Endodermal cell (in vitro differentiated cells): ENCODE results near the gene UBE2D2. TPM values are rescaled to one million over a fixed set of nuclear protein-coding genes. Genes with fewer than 3 reads are reported as not detected.

Experiments
- DNase-seq: peaks from one replicate; pipeline ENCODE4 v3.0.0-alpha.2; 2017
- H3K27ac ChIP-seq: 2 replicates; pipeline ENCODE4 v1.5.1; 2013; ENCODE audit warnings: mild to moderate bottlenecking, low read depth, low read length, moderate library complexity
- H3K27me3 ChIP-seq: 2 replicates; pipeline ENCODE4 v1.6.1; 2013; ENCODE audit warnings: mild to moderate bottlenecking, low read length, moderate library complexity; ENCODE audit not compliant: insufficient read depth, control insufficient read depth, poor library complexity, severe bottlenecking
- H3K36me3 ChIP-seq: 2 replicates; pipeline ENCODE4 v1.7.0; 2013; ENCODE audit warnings: mild to moderate bottlenecking, low read length, moderate library complexity; ENCODE audit not compliant: control insufficient read depth, insufficient read depth
- H3K4me1 ChIP-seq: one replicate; pipeline ENCODE4 v1.7.0; 2013; ENCODE audit warnings: low read length; ENCODE audit not compliant: control insufficient read depth, insufficient read depth
- H3K4me3 ChIP-seq: 2 replicates; pipeline ENCODE4 v1.5.1; 2013; ENCODE audit warnings: mild to moderate bottlenecking, low read length, moderate library complexity
- H3K9ac ChIP-seq: 2 replicates; pipeline ENCODE4 v1.6.1; 2013; ENCODE audit warnings: mild to moderate bottlenecking, low read length, moderate library complexity; ENCODE audit not compliant: poor library complexity, severe bottlenecking; ENCODE audit errors: extremely low read depth
- H3K9me3 ChIP-seq: 2 replicates; pipeline ENCODE4 v1.6.1; 2013; ENCODE audit warnings: mild to moderate bottlenecking, low read length, moderate library complexity; ENCODE audit not compliant: control insufficient read depth
- H3K27ac Mint-ChIP-seq: 2 replicates; pipeline ENCODE4 v1.8.0; 2020; ENCODE audit warnings: mixed read lengths
- H3K27me3 Mint-ChIP-seq: 2 replicates; pipeline ENCODE4 v1.8.0; 2021; ENCODE audit warnings: mild to moderate bottlenecking, mixed read lengths; ENCODE audit not compliant: insufficient read depth
- H3K36me3 Mint-ChIP-seq: 2 replicates; pipeline ENCODE4 v1.8.0; 2020; ENCODE audit warnings: low read depth, mixed read lengths
- H3K4me1 Mint-ChIP-seq: 2 replicates; pipeline ENCODE4 v1.8.0; 2020; ENCODE audit warnings: mixed read lengths
- H3K4me3 Mint-ChIP-seq: 2 replicates; pipeline ENCODE4 v1.8.0; 2020; ENCODE audit warnings: mild to moderate bottlenecking, moderate library complexity, mixed read lengths
- H3K9me3 Mint-ChIP-seq: 2 replicates; pipeline ENCODE4 v1.8.0; 2020; ENCODE audit warnings: mild to moderate bottlenecking, mixed read lengths
- WGBS, 2 experiments: methylation state at CpG; one replicate each; pipeline versions ENCODE4 v1.1.5 to v1.1.7; 2013; ENCODE audit warnings: missing lambda C conversion rate in 2 of 2, mixed read lengths in 1 of 2; ENCODE audit not compliant: insufficient coverage in 1 of 2, insufficient read length in 1 of 2; 5-methylcytosine and 5-hydroxymethylcytosine counted together
- total RNA-seq, 2 donors: library from RNA; stranded (reverse); fragmentation: NEBNext Ultra II Directional in 1 of 2; extraction: Animal tissue kit (Norgen Biotek cat#: 25700) in 1 of 2; gene quantifications; 2 replicates in 1 of 2; 3 replicates in 1 of 2; pipeline ENCODE4 v1.2.1, GENCODE V29; 2021
- TF ChIP-seq, protein P1 (sequence below): fragments of 200-600 bp; sonication (generic); conservative IDR thresholded peaks from 2 replicates; pipeline ENCODE4 v1.5.0; 2021; ENCODE audit warnings: antibody characterized with exemption, mild to moderate bottlenecking

UBE2D2 gene
- total RNA-seq, 2 donors from 2014 or later = 172 to 202 TPM

DNA sequence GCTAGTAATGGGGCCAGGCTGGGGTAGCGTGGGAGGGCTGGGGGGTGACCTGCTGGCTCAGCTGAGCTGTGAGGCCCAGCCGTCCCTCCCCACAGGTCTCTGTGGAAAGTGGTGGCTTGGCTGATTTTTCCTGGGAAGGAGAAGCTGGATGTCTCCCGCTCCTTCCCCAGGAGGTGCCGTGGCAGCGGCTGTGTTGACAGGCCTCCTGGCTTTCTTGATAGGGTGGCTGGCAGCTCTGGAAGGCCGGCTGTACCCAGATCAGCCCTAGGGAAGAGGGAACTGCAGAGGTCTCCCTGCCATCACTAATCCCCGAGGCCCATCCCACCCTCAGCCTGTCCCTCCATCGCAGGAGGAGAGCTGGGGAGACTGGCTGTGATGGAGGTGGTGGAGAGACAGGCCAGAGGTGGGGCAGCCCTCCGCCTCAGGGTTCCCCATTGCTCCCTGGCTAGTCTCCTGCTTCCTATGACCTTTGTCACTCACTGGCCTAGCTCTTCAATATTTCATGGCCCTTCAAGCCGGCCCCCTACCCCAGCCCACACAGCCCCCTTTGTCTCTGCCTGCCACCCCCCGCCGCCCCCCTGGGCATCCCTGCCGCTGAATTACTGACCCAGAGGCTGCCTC lies 93.8 kb downstream of the UBE2D2 start:
- no peaks in the 10 kb centered on the region for H3K9me3 Mint-ChIP-seq
- H3K4me3 Mint-ChIP-seq = no peak overlapping the region
- H3K27me3 ChIP-seq = no peaks in the 10 kb centered on the region
- peak overlapping the region; percentile 66 for H3K27ac Mint-ChIP-seq
- H3K4me3 ChIP-seq = no peak overlapping the region
- TF ChIP-seq, protein P1, sequence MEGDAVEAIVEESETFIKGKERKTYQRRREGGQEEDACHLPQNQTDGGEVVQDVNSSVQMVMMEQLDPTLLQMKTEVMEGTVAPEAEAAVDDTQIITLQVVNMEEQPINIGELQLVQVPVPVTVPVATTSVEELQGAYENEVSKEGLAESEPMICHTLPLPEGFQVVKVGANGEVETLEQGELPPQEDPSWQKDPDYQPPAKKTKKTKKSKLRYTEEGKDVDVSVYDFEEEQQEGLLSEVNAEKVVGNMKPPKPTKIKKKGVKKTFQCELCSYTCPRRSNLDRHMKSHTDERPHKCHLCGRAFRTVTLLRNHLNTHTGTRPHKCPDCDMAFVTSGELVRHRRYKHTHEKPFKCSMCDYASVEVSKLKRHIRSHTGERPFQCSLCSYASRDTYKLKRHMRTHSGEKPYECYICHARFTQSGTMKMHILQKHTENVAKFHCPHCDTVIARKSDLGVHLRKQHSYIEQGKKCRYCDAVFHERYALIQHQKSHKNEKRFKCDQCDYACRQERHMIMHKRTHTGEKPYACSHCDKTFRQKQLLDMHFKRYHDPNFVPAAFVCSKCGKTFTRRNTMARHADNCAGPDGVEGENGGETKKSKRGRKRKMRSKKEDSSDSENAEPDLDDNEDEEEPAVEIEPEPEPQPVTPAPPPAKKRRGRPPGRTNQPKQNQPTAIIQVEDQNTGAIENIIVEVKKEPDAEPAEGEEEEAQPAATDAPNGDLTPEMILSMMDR = no peak
- DNase-seq = no peak
- H3K36me3 ChIP-seq = no peaks in the 10 kb centered on the region
- H3K9me3 ChIP-seq = no peaks in the 10 kb centered on the region
- H3K4me1 ChIP-seq = peaks cover 45% of the 10 kb centered on the region
- WGBS, 2 experiments = 61 to 67% methylated on average over 4 to 12 of the region's 13 CpGs
- H3K27ac ChIP-seq = peak overlapping the region; percentile 83
- H3K36me3 Mint-ChIP-seq = peaks cover 4% of the 10 kb centered on the region
- no peak overlapping the region for H3K9ac ChIP-seq
- no peaks in the 10 kb centered on the region for H3K27me3 Mint-ChIP-seq
- peaks cover 61% of the 10 kb centered on the region for H3K4me1 Mint-ChIP-seq

DNA sequence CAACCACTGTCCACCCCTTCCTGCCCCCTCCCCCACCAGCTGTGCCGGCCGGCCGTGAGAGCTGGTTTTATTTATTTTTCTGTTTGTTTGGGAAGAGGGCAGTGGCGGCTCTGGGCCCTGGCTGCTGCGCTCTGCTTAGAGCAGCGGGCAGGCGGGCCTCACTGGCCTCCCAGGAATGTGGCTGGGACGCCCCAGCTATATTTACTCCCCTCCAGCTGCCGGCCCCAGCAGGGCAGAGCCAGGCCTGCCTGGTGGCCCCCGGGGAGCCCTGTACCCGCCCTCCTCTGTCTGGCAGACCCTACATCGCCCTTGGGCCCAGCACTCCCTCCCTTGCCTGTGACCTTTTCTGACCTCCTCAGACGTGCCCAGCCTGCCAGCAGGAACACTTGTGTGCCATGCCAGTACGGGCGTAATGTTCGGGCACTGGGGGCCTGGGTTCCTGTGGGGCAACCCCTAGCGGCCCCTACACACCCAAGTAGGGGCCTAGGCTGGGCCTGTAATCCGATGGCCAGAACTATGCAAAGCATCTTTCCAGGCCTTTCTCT lies 94.7 kb downstream of the UBE2D2 start:
- Histone ChIP-seq H3K9me3 (no peaks in the 10 kb centered on the region), H3K4me1 (peaks cover 49% of the 10 kb centered on the region), H3K4me3 (no peak overlapping the region), H3K27ac (peak overlapping the region; percentile 83), H3K36me3 (no peaks in the 10 kb centered on the region), H3K9ac (no peak overlapping the region), H3K27me3 (no peaks in the 10 kb centered on the region)
- H3K4me3 Mint-ChIP-seq = no peak overlapping the region
- no peak for DNase-seq
- TF ChIP-seq, protein P1 = no peak
- no peak overlapping the region for H3K27ac Mint-ChIP-seq
- peaks cover 64% of the 10 kb centered on the region for H3K4me1 Mint-ChIP-seq
- no peaks in the 10 kb centered on the region for H3K9me3 Mint-ChIP-seq
- no peaks in the 10 kb centered on the region for H3K27me3 Mint-ChIP-seq
- peaks cover 4% of the 10 kb centered on the region for H3K36me3 Mint-ChIP-seq
- 83 to 88% methylated on average over 2 to 15 of the region's 18 CpGs for WGBS, 2 experiments

DNA sequence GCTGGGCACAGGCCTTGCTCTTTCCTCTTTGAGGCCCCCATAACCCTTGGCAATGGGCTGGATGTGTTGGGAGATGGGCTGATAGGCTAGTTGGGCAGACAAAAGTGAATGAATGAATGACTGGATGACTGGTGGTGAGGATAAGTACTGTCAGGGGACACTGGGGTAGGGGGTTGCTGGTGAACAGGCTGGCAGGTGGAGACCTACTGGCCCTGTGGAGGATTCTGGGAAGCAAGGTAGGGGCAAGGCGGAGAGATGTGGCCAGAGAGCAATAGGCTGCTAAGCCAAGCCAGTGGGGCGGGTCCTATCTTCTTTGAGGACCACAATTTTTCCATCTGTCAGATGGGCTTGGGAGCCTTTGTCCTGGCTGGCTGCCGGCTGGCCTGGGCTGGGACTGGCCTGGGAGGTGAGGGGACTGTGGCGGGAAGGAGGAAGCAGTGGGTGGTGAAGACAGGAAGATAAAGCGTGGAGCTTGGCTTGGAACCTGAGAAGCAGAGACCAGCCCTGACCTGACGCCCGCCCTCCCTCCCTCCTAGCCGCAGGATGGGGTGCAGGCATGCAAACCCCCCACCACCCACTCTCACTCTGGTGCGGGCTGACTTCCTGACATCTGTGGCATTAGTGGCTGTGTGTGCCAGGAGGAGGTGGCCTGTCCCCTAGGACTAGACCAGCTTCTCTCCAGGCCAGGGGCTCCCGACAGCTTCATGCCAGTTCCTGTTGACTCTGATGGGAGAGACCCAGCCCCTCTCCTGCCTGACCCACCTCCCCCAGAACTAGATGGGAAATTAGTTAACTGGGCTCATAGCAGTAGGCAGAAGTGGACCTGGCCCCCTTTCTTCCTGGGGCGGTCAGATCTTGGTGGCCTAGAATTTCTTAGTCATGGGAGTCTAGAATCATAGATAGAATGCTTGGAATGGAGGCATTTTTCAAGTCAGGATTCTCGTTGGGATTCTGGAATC lies 96.5 kb downstream of the UBE2D2 start:
- peak overlapping the region; percentile 76 for H3K27ac Mint-ChIP-seq
- Histone ChIP-seq H3K27me3 (no peaks in the 10 kb centered on the region), H3K9me3 (no peaks in the 10 kb centered on the region), H3K36me3 (no peaks in the 10 kb centered on the region), H3K27ac (peak overlapping the region; percentile 17), H3K4me1 (peaks cover 42% of the 10 kb centered on the region), H3K9ac (no peak overlapping the region), H3K4me3 (no peak overlapping the region)
- WGBS, 2 experiments = 85 to 90% methylated on average over 3 to 8 of the region's 12 CpGs
- H3K27me3 Mint-ChIP-seq = no peaks in the 10 kb centered on the region
- TF ChIP-seq, protein P1 = no peak
- no peak for DNase-seq
- no peaks in the 10 kb centered on the region for H3K9me3 Mint-ChIP-seq
- H3K4me3 Mint-ChIP-seq = no peak overlapping the region
- peaks cover 4% of the 10 kb centered on the region for H3K36me3 Mint-ChIP-seq
- peaks cover 53% of the 10 kb centered on the region for H3K4me1 Mint-ChIP-seq
